Measurements from ENCODE around the gene ZMAT1. TPM values are rescaled to one million over a fixed set of nuclear protein-coding genes. Genes with fewer than 3 reads are reported as not detected.

ZMAT1 gene
- total and polyA plus RNA-seq, 5 donors from 2014 or later = 1.0 to 14.8 (median 2.1) TPM

Other genes starting within 250 kb of the ZMAT1 start
- gene TCEAL2, start 193.7 kb upstream of the ZMAT1 start, total RNA-seq = not detected
- not detected for gene TCEAL2, start 193.7 kb upstream of the ZMAT1 start, polyA plus RNA-seq
- not detected for gene TCEAL6, start 210.5 kb upstream of the ZMAT1 start, total RNA-seq
- not detected for gene TCEAL6, start 210.5 kb upstream of the ZMAT1 start, polyA plus RNA-seq
- 7.0 TPM for gene BEX5, start 223.9 kb upstream of the ZMAT1 start, total RNA-seq
- 1 to 10 TPM; 4.3 to 8.8 (median 5.9) TPM for gene BEX5, start 223.9 kb upstream of the ZMAT1 start, polyA plus RNA-seq

Measured in CD4-positive, CD25-positive, alpha-beta regulatory T cell (primary cell).